Fibroblast of lung (primary cell): ENCODE results near the gene MPC1.

ENCODE experiments used
- EZH2 ChIP-seq: IDR thresholded peaks from 2 replicates; pipeline ENCODE4 v1.5.1; 2012; ENCODE audit warnings: low read length, control low read depth, mild to moderate bottlenecking; ENCODE audit errors: missing control alignments
- TF ChIP-seq, protein P1 (sequence below), 2 donors: IDR thresholded peaks in 1 of 2; conservative IDR thresholded peaks in 1 of 2; 1 replicate in 1 of 2; 2 replicates in 1 of 2; pipeline ENCODE4 v1.5.1; 2011 to 2012; ENCODE audit warnings: low read length in 2 of 2, control low read depth in 1 of 2, inconsistent platforms in 1 of 2, low read depth in 1 of 2, mild to moderate bottlenecking in 1 of 2

DNA sequence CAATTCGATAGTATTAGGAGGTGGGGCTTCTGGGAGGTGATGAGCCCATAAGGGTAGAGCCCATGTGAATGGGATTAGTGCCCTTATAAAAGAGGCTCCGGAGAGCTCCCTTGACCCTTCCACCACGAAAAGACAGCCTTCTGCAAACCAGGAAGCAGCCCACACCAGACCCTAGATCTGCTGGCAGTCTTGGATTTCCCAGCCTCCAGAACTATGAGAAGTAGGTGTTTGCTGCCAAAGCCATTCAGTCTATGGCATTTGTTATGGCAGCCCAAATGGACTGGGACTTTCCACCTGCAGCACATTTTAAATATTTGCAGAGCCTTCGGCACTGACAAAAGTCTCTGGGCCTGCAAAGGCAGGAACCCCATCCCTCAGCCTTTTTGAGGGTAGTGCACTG is 28.6 kb downstream of the MPC1 start:
- TF ChIP-seq, protein P1, sequence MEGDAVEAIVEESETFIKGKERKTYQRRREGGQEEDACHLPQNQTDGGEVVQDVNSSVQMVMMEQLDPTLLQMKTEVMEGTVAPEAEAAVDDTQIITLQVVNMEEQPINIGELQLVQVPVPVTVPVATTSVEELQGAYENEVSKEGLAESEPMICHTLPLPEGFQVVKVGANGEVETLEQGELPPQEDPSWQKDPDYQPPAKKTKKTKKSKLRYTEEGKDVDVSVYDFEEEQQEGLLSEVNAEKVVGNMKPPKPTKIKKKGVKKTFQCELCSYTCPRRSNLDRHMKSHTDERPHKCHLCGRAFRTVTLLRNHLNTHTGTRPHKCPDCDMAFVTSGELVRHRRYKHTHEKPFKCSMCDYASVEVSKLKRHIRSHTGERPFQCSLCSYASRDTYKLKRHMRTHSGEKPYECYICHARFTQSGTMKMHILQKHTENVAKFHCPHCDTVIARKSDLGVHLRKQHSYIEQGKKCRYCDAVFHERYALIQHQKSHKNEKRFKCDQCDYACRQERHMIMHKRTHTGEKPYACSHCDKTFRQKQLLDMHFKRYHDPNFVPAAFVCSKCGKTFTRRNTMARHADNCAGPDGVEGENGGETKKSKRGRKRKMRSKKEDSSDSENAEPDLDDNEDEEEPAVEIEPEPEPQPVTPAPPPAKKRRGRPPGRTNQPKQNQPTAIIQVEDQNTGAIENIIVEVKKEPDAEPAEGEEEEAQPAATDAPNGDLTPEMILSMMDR (conservative IDR thresholded peaks at IDR 0.05 in 1 of 2, IDR thresholded peaks at IDR 0.05 in 1 of 2; ENCODE audit: low read depth in 1 of 2, low read length in 2 of 2) = no peak
- TF ChIP-seq EZH2 = no peak
